ENCODE measurements around the gene PLEKHM2.

PLEKHM2 gene

DNA sequence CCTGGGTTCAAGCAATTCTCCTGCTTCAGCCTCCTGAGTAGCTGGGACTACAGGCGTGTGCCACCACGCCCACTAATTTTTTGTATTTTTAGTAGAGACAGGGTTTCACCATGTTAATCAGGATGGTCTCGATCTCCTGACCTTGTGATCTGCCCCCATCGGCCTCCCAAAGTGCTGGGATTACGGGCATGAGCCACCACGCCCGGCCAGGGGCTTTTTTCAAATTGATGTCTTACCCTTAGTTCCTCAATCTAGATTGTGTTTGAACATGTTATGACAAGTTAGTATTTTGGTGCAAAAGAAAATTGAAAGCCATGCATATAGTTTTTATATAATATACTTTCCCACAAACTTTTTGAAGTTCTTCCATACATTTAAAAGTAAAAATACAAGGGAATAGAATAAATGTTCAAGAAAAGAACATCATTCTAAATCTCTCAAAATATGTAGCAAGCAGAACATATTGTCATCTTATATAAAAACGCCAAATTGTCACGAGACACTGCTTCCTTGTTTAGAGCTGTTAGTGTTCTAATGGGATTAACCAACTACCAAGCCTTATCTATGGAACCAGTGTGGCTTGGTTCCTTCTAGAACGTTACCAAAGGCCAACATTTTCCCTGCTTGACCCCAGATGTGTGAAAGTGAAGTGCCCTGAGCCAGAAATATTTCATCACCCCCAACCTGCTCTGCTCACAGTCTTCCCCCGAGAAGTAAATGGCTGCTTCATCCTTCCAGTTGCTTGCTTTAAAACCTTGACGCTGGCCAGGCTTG is 9.5 kb upstream of the PLEKHM2 start:
- H3K4me3 ChIP-seq (ENCODE audit: low read length), result no peak overlapping the region
- no peak for DNase-seq (ENCODE audit: low read depth)
- TF ChIP-seq, protein P1, sequence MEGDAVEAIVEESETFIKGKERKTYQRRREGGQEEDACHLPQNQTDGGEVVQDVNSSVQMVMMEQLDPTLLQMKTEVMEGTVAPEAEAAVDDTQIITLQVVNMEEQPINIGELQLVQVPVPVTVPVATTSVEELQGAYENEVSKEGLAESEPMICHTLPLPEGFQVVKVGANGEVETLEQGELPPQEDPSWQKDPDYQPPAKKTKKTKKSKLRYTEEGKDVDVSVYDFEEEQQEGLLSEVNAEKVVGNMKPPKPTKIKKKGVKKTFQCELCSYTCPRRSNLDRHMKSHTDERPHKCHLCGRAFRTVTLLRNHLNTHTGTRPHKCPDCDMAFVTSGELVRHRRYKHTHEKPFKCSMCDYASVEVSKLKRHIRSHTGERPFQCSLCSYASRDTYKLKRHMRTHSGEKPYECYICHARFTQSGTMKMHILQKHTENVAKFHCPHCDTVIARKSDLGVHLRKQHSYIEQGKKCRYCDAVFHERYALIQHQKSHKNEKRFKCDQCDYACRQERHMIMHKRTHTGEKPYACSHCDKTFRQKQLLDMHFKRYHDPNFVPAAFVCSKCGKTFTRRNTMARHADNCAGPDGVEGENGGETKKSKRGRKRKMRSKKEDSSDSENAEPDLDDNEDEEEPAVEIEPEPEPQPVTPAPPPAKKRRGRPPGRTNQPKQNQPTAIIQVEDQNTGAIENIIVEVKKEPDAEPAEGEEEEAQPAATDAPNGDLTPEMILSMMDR (IDR thresholded peaks at IDR 0.05; ENCODE audit: insufficient read depth, low read depth, low read length, missing control alignments), result no peak

DNA sequence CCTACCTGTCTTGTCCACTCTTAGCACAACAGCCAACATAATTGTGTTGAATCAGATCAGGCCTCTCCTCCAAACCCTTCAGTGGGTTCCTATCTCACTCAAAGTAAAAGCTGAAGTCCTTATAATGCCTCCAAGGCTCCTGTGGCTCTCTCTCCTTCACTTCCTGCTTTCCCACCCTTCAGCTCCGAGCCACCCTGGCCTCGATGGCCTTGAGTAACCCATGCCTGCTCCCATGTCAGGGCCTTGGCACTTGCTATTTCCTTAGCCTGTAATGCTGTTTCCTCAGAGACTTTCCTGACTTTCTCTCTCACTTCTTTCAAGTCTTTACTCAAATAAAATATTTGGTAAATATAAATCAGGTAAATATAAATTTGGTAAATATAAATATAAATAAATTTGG is 8.1 kb upstream of the PLEKHM2 start:
- DNase-seq (ENCODE audit: low read depth), result no peak
- no peak overlapping the region for H3K4me3 ChIP-seq (ENCODE audit: low read length)
- TF ChIP-seq, protein P1 (IDR thresholded peaks at IDR 0.05; ENCODE audit: insufficient read depth, low read depth, low read length, missing control alignments), result no peak

DNA sequence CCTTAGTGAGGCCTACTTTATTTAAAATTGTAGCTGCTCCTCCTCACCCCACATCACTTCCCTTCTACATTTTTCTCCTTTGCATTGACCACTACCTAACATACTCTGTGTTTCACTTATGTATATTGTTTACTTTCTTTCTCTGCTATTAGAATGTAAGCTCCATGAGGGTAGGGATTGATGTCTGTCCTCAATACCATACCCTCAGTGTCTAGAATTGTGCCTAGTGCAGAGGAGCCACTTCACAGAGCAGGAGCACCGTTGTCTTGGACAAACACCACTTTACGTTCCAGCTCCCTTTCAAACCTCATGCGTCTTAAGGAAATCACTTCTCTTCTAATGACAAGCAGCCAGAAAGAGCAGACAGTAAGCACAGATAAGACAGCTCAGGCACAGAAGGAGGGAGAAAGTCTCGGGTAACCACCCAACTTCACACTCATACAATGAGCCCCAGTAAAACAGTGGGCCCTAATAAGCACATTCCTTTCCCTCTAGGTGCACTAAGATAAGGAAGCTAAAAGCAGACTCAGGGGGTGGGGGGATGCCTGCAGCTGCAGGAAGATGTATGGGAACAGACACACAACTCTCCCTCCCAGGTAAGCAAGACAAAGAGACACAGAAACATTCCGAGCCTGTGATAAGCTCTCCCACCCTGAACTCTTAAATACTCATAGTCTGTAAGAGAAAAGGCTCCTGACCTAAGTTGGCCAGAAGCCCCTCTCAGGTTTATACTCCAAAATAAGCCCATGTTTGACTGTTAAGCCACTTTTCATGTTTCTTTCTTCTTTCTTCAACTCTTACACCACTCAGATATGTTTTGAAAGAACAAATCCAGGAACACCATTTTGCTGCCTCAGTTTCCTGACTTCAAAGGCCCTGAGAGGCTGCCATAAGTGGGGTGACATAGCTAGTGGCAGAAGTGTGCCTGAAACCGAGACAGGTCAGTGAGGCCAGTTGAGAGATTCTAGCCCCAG is 7.1 kb upstream of the PLEKHM2 start:
- DNase-seq (ENCODE audit: low read depth), result no peak
- TF ChIP-seq, protein P1 (IDR thresholded peaks at IDR 0.05; ENCODE audit: insufficient read depth, low read depth, low read length, missing control alignments), result no peak
- H3K4me3 ChIP-seq (ENCODE audit: low read length), result no peak overlapping the region

DNA sequence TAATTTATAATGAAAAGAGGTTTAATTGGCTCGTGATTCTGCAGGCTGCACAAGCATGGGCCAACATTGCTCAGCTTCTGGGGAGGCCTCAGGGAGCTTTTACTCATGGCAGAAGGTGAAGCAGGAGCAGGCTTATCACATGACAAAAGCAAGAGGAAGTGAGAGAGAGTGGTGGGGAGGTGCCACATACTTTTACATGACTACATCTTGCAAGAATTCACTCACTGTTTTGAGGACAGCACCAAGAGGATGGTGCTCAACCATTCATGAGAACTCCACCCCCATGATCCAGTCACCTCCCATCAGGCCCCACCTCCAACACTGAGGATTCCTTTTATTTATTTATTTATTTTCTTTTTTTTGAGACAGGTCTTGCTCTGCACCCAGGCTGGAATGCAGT is 5.5 kb upstream of the PLEKHM2 start:
- H3K4me3 ChIP-seq (ENCODE audit: low read length), result no peak overlapping the region
- TF ChIP-seq, protein P1 (IDR thresholded peaks at IDR 0.05; ENCODE audit: insufficient read depth, low read depth, low read length, missing control alignments), result no peak
- peak; percentile 96 for DNase-seq (ENCODE audit: low read depth)

DNA sequence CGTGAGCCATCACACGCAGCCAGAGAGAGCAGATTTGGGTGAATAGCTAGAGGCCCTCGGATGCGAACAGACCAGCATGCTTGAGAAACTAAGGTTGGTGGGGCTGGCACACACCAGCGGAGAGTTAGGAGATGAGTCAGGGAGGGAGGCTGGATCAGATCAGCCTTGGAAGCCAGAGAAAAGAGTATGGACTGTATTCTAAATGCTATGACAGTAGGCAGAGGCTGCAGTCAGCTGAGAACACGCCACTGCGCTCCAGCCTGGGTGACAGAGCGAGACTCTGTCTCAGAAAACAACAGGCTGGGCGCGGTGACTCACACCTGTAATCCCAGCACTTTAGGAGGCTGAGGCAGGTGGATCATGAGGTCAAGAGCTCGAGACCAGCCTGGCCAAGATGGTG is 4.0 kb upstream of the PLEKHM2 start:
- no peak overlapping the region for H3K4me3 ChIP-seq (ENCODE audit: low read length)
- peak; percentile 94 for DNase-seq (ENCODE audit: low read depth)
- TF ChIP-seq, protein P1 (IDR thresholded peaks at IDR 0.05; ENCODE audit: insufficient read depth, low read depth, low read length, missing control alignments), result no peak

DNA sequence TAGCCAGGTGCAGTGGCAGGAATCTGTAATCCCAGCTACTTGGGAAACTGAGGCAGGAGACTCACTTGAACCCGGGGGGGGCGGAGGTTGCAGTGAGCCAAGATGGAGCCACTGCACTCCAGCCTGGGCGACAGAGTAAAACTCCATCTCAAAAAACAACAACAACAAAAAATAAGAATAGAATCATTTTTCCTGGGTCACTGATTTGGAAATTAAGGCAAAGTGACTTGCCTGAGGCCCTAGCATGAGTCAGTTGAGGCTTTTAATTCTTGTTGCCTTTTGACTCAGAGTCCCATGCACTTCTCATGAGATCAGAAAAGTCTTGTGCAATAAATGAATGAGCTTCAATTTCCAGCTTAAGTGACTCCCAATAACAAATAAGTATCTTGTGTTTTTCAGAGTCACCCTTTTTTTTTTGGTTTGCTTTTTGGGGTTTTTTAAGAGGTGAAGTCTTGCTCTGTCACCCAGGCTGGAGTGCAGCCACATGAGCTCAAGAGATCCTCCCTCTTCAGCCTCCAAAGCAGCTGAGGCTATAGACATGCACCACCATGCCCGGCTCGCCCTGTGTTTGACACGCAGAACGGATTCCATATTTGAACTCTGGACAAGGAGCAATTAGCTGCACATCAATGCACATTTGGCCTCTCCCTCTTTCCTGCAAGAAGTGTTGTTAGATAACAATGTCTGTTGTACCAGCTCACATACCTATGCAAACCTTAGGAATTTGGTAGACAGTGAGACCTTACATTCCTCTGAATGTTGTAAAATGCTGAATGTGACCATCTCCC is 3.4 kb upstream of the PLEKHM2 start:
- DNase-seq (ENCODE audit: low read depth), result peak; percentile 98
- no peak overlapping the region for H3K4me3 ChIP-seq (ENCODE audit: low read length)
- TF ChIP-seq, protein P1 (IDR thresholded peaks at IDR 0.05; ENCODE audit: insufficient read depth, low read depth, low read length, missing control alignments), result no peak

All from epithelial cell of esophagus (primary cell).